HepG2 (cell line): ENCODE measurements around the gene SMIM38. TPM values are rescaled to one million over a fixed set of nuclear protein-coding genes. Genes with fewer than 3 reads are reported as not detected.

Experiments used
- FOSL2 ChIP-seq: sonication (generic); formaldehyde crosslinking; IDR thresholded peaks from 2 replicates; pipeline ENCODE4 v1.4.0; 2020; ENCODE audit warnings: missing genetic modification reagents
- FOXM1 ChIP-seq: sonication (generic); formaldehyde crosslinking; IDR thresholded peaks from 2 replicates; pipeline ENCODE4 v1.5.0; 2020; ENCODE audit warnings: missing genetic modification reagents
- HCFC1 ChIP-seq: fragments of 150-350 bp; IDR thresholded peaks from 2 replicates; pipeline ENCODE4 v1.6.1; 2014; ENCODE audit warnings: low read depth, low read length
- MBNL3 ChIP-seq: fragments of 250-450 bp; sonication (Bioruptor Pico); conservative IDR thresholded peaks from 2 replicates; pipeline ENCODE4 v1.8.0; 2022; ENCODE audit warnings: mild to moderate bottlenecking, inconsistent platforms
- MIER3 ChIP-seq: IDR thresholded peaks from 2 replicates; pipeline ENCODE4 v1.6.1; 2016; ENCODE audit warnings: missing compliant biosample characterization, borderline replicate concordance
- PRDM10 ChIP-seq: sonication (generic); formaldehyde crosslinking; IDR thresholded peaks from 2 replicates; pipeline ENCODE4 v1.4.0; 2020; ENCODE audit warnings: low read depth, missing genetic modification reagents
- REPIN1 ChIP-seq: sonication (generic); formaldehyde crosslinking; IDR thresholded peaks from 2 replicates; pipeline ENCODE4 v1.8.0; 2022; ENCODE audit warnings: missing genetic modification reagents, low read depth, mild to moderate bottlenecking, borderline replicate concordance
- SUZ12 ChIP-seq: fragments of 150-350 bp; IDR thresholded peaks from 2 replicates; pipeline ENCODE4 v1.6.1; 2014; ENCODE audit warnings: low read depth, low read length
- TCF7L2 ChIP-seq: IDR thresholded peaks from 2 replicates; pipeline ENCODE4 v1.6.1; 2011; ENCODE audit warnings: mild to moderate bottlenecking, low read depth, low read length, moderate library complexity
- ZBTB40 ChIP-seq, 2 experiments: fragments of 450-650 bp in 1 of 2; sonication (generic) in 1 of 2; formaldehyde crosslinking in 1 of 2; IDR thresholded peaks; 2 replicates each; pipeline versions ENCODE4 v1.6.1 to v1.8.0; 2016 to 2022; ENCODE audit warnings: antibody characterized with exemption in 1 of 2, mild to moderate bottlenecking in 1 of 2, missing genetic modification reagents in 1 of 2
- ZHX1 ChIP-seq: sonication (generic); formaldehyde crosslinking; IDR thresholded peaks from 2 replicates; pipeline ENCODE4 v1.8.1; 2022; ENCODE audit warnings: low read depth, mild to moderate bottlenecking, missing genetic modification reagents
- ZNF276 ChIP-seq: sonication (generic); formaldehyde crosslinking; IDR thresholded peaks from 2 replicates; pipeline ENCODE4 v1.4.0; 2020; ENCODE audit warnings: mild to moderate bottlenecking, low read depth, missing genetic modification reagents
- polyA plus RNA-seq, 8 experiments: library from polyadenylated mRNA; depleted of rRNA in 3 of 8; stranded (reverse) in 7 of 8; unstranded in 1 of 8; fragments of >200 nt; fragmentation: Illumina TruSeq in 4 of 8; extraction: Trizol in 4 of 8; gene quantifications; 2 replicates each; pipeline versions ENCODE4 v1.2.1 to v1.2.3, GENCODE V29; 2011 to 2016; ENCODE audit warnings: low read depth in 4 of 8, missing spikeins in 1 of 8, mixed read lengths in 1 of 8; ENCODE audit not compliant: insufficient read depth in 1 of 8
- total RNA-seq, 5 experiments: library from RNA; depleted of rRNA; stranded (reverse); fragments of >200 nt; fragmentation: Illumina TruSeq; extraction: Trizol; gene quantifications; 2 replicates each; pipeline ENCODE4 v1.2.3, GENCODE V29; 2016; ENCODE audit warnings: low read depth in 1 of 5

SMIM38 gene
- total and polyA plus RNA-seq, 2 of the 13 experiments (the other 11 are each of a cell fraction or from before 2014, with no cell fraction given), result 0.30 to 0.40 TPM

- no peak for TF ChIP-seq ZBTB40 (IDR thresholded peaks at IDR 0.05)
- TF ChIP-seq ZBTB40 (CRISPR knock-in tag; IDR thresholded peaks at IDR 0.05), result no peak
- no peak for TF ChIP-seq ZNF276 (CRISPR knock-in tag)
- no peak for TF ChIP-seq REPIN1 (CRISPR knock-in tag)
- no peak for TF ChIP-seq SUZ12
- no peak for TF ChIP-seq HCFC1
- TF ChIP-seq MBNL3 (CRISPR knock-in tag), result no peak
- TF ChIP-seq FOXM1, result no peak
- no peak for TF ChIP-seq MIER3 (CRISPR knock-in tag)
- TF ChIP-seq PRDM10 (CRISPR knock-in tag), result no peak
- TF ChIP-seq TCF7L2, result no peak
- no peak for TF ChIP-seq FOSL2 (CRISPR knock-in tag)
- TF ChIP-seq ZHX1 (CRISPR knock-in tag), result no peak
These were observed 2.1 kb upstream of the SMIM38 start (continued) for GRCh38 chr11:69153661-69154060.
